ENCODE data around the gene ZNF79. TPM values are rescaled to one million over a fixed set of nuclear protein-coding genes. Genes with fewer than 3 reads are reported as not detected.

The ZNF79 gene
- polyA plus RNA-seq, 1 experiment: 5.6 TPM

GRCh38 chr9:127393645-127394044 is 30.5 kb upstream of the ZNF79 start:
- Histone ChIP-seq H3K9me3 (ENCODE audit: control insufficient read depth, insufficient read depth, low read length) (peaks cover 3% of the 10 kb centered on the region; the same call in 1 of the 2 replicates), H3K27me3 (ENCODE audit: control insufficient read depth, insufficient read depth, low read length) (peaks cover 15% of the 10 kb centered on the region), H3K4me3 (ENCODE audit: low read depth, low read length) (no peak overlapping the region), H3K27ac (ENCODE audit: low read depth, low read length) (no peak overlapping the region)
- ChIA-PET POLR2A (no interaction called here), CTCF (interaction anchor here (0.6 to 1.3 kb wide), 9 partner anchors 21 to 454 kb away, joined by 3 to 8 read pairs (median 3); no protein-coding TSS in a partner anchor)
- peak; percentile 46 for TF ChIP-seq CTCF (IDR thresholded peaks at IDR 0.05; ENCODE audit: low read depth, low read length)
- DNase-seq (ENCODE audit: low read depth, low spot score): no peak

GRCh38 chr9:127395497-127396252 is 28.5 kb upstream of the ZNF79 start:
- TF ChIP-seq CTCF (IDR thresholded peaks at IDR 0.05; ENCODE audit: low read depth, low read length): no peak
- Histone ChIP-seq H3K9me3 (ENCODE audit: control insufficient read depth, insufficient read depth, low read length) (peaks cover 3% of the 10 kb centered on the region; the same call in 1 of the 2 replicates), H3K27ac (ENCODE audit: low read depth, low read length) (no peak overlapping the region), H3K27me3 (ENCODE audit: control insufficient read depth, insufficient read depth, low read length) (peaks cover 15% of the 10 kb centered on the region), H3K4me3 (ENCODE audit: low read depth, low read length) (no peak overlapping the region)
- ChIA-PET POLR2A (interaction anchor here (1.3 to 1.7 kb wide), 3 partner anchors 21 to 144 kb away, joined by 3 to 6 read pairs (median 3); partner anchors contain the start of gene ZNF79), CTCF (interaction anchor here (1.8 kb wide), 1 partner anchor 190 kb away, joined by 6 read pairs; no protein-coding TSS in a partner anchor)
- DNase-seq (ENCODE audit: low read depth, low spot score): no peak

GRCh38 chr9:127396253-127396807 is 27.9 kb upstream of the ZNF79 start:
- DNase-seq (ENCODE audit: low read depth, low spot score): no peak
- CTCF ChIA-PET: interaction anchor here (0.6 to 1.8 kb wide), 11 partner anchors 8 to 455 kb away, joined by 3 to 10 read pairs (median 3); no protein-coding TSS in a partner anchor
- H3K9me3 ChIP-seq (ENCODE audit: control insufficient read depth, insufficient read depth, low read length): peaks cover 3% of the 10 kb centered on the region; the same call in 1 of the 2 replicates
- H3K27me3 ChIP-seq (ENCODE audit: control insufficient read depth, insufficient read depth, low read length): peaks cover 15% of the 10 kb centered on the region
- H3K27ac ChIP-seq (ENCODE audit: low read depth, low read length): no peak overlapping the region
- POLR2A ChIA-PET: interaction anchor here (0.8 to 1.7 kb wide), 10 partner anchors 8 to 170 kb away, joined by 3 to 13 read pairs (median 3); partner anchors contain the start of genes LRSAM1, RPL12 and ZNF79
- no peak for TF ChIP-seq CTCF (IDR thresholded peaks at IDR 0.05; ENCODE audit: low read depth, low read length)
- peak overlapping the region; percentile 64 for H3K4me3 ChIP-seq (ENCODE audit: low read depth, low read length)

- no peak within 1 kb of the TSS for H3K27ac ChIP-seq (ENCODE audit: low read depth, low read length)
- H3K4me3 ChIP-seq (ENCODE audit: low read depth, low read length): peak within 1 kb of the TSS; percentile 66
- ChIA-PET POLR2A (interaction anchor here (0.6 to 1.7 kb wide), 11 partner anchors 9 to 849 kb away, joined by 3 to 13 read pairs (median 3); partner anchors contain the start of genes LRSAM1, RPL12 and ZNF79), CTCF (interaction anchor here (0.6 to 1.8 kb wide), 12 partner anchors 9 to 456 kb away, joined by 3 to 10 read pairs (median 3); no protein-coding TSS in a partner anchor)
- peaks cover 15% of the 10 kb centered on the region for H3K27me3 ChIP-seq (ENCODE audit: control insufficient read depth, insufficient read depth, low read length)
- peak; percentile 99 for DNase-seq (ENCODE audit: low read depth, low spot score)
- TF ChIP-seq CTCF (IDR thresholded peaks at IDR 0.05; ENCODE audit: low read depth, low read length): no peak
- H3K9me3 ChIP-seq (ENCODE audit: control insufficient read depth, insufficient read depth, low read length): peaks cover 3% of the 10 kb centered on the region; the same call in 1 of the 2 replicates
Observed at GRCh38 chr9:127396808-127397645, 27.2 kb upstream of the ZNF79 start, which contains the start of gene SLC2A8. SLC2A8 (plus strand) TSS chr9:127397169; CDS start chr9:127397231, 62 bp downstream.

Measured in AG04450 (cell line).